ENCODE measurements around the gene KIAA2012.

DNA sequence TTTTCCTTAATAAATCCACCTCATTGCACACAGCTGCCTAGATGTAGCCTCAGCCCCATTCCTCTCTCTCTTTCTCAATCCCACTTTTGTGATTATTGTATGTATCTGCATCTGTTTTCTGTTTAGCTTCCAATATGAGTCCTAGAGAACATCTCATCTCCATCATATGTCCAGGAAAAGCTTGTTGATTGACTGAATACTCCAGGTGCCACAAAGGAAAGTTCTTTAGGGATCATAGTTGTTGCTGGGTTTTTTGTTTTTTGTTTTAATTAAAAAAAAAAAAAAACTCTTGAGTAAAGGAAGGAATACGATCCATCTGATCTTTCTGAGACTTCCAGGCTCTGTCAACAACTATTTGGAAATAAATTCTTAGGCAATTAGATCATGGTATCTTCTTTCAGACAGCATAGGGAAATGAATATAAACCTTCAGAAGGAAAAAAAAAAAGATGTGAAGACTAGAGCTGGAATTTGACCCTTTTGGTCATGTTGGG is 42.5 kb downstream of the KIAA2012 start:
- TF ChIP-seq POLR2A (IDR thresholded peaks at IDR 0.05), result no peak
- TF ChIP-seq, protein P1, sequence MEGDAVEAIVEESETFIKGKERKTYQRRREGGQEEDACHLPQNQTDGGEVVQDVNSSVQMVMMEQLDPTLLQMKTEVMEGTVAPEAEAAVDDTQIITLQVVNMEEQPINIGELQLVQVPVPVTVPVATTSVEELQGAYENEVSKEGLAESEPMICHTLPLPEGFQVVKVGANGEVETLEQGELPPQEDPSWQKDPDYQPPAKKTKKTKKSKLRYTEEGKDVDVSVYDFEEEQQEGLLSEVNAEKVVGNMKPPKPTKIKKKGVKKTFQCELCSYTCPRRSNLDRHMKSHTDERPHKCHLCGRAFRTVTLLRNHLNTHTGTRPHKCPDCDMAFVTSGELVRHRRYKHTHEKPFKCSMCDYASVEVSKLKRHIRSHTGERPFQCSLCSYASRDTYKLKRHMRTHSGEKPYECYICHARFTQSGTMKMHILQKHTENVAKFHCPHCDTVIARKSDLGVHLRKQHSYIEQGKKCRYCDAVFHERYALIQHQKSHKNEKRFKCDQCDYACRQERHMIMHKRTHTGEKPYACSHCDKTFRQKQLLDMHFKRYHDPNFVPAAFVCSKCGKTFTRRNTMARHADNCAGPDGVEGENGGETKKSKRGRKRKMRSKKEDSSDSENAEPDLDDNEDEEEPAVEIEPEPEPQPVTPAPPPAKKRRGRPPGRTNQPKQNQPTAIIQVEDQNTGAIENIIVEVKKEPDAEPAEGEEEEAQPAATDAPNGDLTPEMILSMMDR (IDR thresholded peaks at IDR 0.05), result no peak

Measured in uterus (tissue), 2 donors.